Esophagus muscularis mucosa (tissue), 4 donors: ENCODE measurements around the gene PC.

ENCODE experiments used
- CTCF ChIP-seq, 3 experiments: fragments of 200-600 bp in 2 of 3; fragments of 450-650 bp in 1 of 3; sonication (generic) in 2 of 3; IDR thresholded peaks; one replicate each; pipeline ENCODE4 v1.5.1; 2017 to 2019; ENCODE audit warnings: antibody characterized with exemption in 3 of 3, mild to moderate bottlenecking in 2 of 3, moderate library complexity in 1 of 3
- EP300 ChIP-seq: sonication (generic); formaldehyde crosslinking; IDR thresholded peaks from one replicate; pipeline ENCODE4 v1.6.1; 2017; ENCODE audit warnings: antibody characterized with exemption
- POLR2A ChIP-seq: fragments of 450-650 bp; IDR thresholded peaks from one replicate; pipeline ENCODE4 v1.6.1; 2017; ENCODE audit warnings: antibody characterized with exemption, moderate library complexity, mild to moderate bottlenecking, low read depth

GRCh38 chr11:66987924-66988637 is 29.9 kb upstream of the PC start:
- TF ChIP-seq POLR2A = no peak
- TF ChIP-seq CTCF (IDR thresholded peaks at IDR 0.05) = no peak
- TF ChIP-seq EP300 = no peak
